Measurements from ENCODE around the gene GGT5.
"Not testable (repeated sequence)": the region's sequence is repeated elsewhere in the genome, so short reads cannot be mapped to it uniquely, and the experiment has no call there.

GGT5 gene

DNA sequence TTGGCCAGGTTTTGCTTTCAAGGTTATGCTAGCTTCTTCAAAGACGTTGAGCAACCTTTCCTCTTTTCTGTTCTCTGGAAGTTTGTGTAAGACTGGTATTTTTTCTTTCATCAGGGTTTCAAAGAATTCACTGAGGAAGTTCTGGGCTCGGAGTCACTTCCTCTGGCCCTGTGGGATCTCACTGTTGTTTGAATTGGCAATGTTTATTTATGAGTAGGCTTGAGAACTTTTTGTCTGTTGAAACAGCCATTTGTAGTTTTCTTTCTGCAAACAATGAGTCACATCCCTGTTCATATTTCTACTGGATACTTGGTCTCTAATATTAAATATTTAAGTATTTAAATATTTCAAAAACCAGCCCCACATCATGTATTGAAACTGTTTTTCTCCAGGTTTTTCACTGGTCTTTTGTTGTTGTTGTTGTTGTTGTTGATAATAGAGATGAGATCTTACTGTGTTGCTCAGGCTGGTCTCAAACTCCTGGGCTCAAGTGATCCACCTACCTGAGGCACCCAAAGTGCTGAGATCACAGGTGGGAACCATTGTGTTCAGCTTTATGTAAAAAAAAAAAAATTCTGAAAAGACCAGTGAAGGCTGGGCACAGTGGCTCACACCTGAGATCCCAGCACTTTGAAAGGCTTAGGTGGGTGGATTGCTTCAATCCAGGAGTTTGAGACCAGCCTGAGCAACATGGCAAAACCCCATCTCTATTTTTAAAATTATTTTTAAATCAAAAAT, 36.7 kb downstream of the GGT5 start:
- H3K4me1 ChIP-seq (ENCODE audit: insufficient read depth, low read length), result peaks cover 13% of the 10 kb centered on the region
- no peak overlapping the region for H3K9ac ChIP-seq (ENCODE audit: low read depth, low read length)
- H3K9me3 ChIP-seq (ENCODE audit: insufficient read depth, low read depth, low read length), result peaks cover 6% of the 10 kb centered on the region; the same call in 1 of the 2 replicates
- no peaks in the 10 kb centered on the region for H3K27me3 ChIP-seq (ENCODE audit: insufficient read depth, low read length)
- no peaks in the 10 kb centered on the region for H3K36me3 ChIP-seq (ENCODE audit: insufficient read depth, low read depth, low read length)
- peak overlapping the region; percentile 39; the same call in 1 of the 2 replicates for H3K4me3 ChIP-seq (ENCODE audit: low read length)
- H3K27ac ChIP-seq (ENCODE audit: low read length), result no peak overlapping the region

DNA sequence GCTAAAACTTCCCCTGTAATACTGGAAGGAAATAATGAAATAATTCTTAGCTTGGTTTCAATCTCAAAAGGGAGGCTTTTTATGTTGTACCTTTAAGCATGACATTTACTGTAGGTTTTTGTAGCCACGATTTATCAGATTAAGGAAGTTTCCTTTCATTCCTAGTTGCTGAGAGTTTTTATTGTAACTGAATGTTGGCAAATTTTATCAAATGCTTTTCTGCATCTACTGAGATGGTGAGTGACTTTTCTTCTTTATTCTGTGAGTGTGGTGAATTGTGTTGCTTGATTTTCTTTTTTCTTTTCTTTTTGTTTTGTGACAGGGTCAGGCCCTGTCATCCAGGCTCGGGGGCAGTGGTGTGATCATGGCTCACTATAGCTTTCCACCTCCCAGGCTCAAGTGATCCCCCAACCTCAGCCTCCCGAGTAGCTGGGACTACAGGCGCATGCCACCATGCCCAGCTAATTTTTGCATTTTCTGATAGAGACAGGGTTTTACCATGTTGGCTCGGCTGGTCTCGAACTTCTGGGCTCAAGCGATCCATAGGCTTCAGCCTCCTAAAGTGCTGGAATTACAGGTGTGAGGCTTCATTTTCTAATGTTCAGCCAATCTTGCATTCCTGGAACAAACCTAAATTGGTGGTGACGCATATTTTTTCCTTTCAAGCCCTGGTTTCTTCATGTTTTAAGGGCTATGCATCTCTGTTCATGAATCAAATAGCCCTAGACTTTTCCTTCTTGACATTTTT, 37.4 kb downstream of the GGT5 start:
- H3K9me3 ChIP-seq (ENCODE audit: insufficient read depth, low read depth, low read length), result peaks cover 6% of the 10 kb centered on the region; the same call in 1 of the 2 replicates
- H3K27ac ChIP-seq (ENCODE audit: low read length), result no peak overlapping the region
- H3K9ac ChIP-seq (ENCODE audit: low read depth, low read length), result no peak overlapping the region
- peak overlapping the region; percentile 39; the same call in 1 of the 2 replicates for H3K4me3 ChIP-seq (ENCODE audit: low read length)
- H3K4me1 ChIP-seq (ENCODE audit: insufficient read depth, low read length), result peaks cover 13% of the 10 kb centered on the region
- H3K27me3 ChIP-seq (ENCODE audit: insufficient read depth, low read length), result no peaks in the 10 kb centered on the region
- H3K36me3 ChIP-seq (ENCODE audit: insufficient read depth, low read depth, low read length), result no peaks in the 10 kb centered on the region

DNA sequence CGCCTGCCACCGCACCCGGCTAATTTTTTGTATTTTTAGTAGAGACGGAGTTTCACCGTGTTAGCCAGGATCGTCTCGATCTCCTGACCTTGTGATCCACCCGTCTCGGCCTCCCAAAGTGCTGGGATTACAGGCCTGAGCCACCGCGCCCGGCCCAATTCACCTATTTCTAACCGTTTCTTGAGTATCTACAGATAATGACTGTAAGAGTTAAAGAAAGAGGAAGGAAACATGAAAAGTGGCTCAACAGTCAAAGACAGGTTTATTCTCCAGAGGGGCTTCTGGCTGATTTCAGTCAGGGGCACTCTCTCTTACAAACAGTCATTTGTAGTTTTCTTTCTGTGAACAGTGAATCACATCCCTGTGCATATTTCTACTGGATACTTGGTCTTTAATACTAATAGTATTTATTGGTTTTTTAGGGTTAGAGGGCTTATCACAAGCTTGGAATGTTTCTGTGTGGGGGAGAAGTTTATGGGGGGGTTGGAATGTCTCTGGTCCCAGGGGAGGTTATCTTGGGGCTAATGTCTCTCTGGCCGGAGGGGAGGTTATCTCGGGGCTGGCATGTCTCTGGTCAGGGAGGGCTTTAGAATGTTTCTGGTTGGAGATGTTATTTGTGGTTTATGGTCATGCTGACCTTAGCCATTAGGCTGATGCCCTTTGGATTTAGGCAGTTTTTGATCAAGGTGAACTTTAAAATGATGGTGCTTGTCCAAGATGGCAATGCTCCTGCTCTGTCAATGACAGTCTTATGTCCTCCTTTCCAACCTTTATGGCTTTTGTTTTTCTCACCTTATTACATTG, 38.2 kb downstream of the GGT5 start:
- H3K9me3 ChIP-seq (ENCODE audit: insufficient read depth, low read depth, low read length); H3K4me3 ChIP-seq (ENCODE audit: low read length); H3K27ac ChIP-seq (ENCODE audit: low read length); H3K36me3 ChIP-seq (ENCODE audit: insufficient read depth, low read depth, low read length); H3K27me3 ChIP-seq (ENCODE audit: insufficient read depth, low read length): not testable (repeated sequence)
- Histone ChIP-seq H3K9ac (ENCODE audit: low read depth, low read length) (0 out of 2 replicates have a peak overlapping the region, but pooled peaks have one; percentile 45), H3K4me1 (ENCODE audit: insufficient read depth, low read length) (peaks cover 13% of the 10 kb centered on the region)

DNA sequence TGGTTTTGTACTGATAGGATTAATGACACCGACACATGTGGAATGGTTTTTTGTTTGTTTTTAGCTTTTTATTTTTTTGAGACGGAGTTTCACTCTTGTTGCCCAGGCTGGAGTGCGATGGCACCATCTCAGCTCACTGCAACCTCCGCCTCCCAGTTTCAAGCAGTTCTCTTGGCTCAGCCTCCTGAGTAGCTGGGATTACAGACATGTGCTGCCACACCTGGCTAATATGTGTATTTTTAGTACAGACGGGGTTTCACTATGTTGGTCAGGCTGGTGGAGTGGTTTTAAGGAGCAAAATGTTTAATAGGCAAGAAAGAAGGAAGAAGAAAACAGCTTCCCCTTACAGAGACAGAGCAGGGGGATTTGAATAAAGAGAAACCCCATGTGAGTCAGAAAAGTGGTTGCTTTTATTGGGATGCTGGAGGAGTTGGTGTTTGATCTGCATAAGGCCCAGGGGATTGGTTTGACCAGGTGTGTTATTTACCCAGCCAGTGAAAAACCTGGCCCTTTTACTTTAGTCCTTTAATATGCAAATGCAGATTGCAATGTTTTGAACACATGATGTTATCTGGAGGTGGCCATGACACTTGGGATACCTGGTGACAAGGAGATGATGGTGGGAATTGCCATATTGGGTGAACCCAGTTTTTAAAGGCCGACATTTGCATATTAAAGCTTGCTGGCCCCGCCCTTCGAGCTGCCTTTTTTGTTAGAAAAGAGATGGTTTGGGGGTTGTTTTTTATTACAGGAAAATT, 39.3 kb downstream of the GGT5 start:
- Histone ChIP-seq H3K9me3 (ENCODE audit: insufficient read depth, low read depth, low read length) (peaks cover 6% of the 10 kb centered on the region; the same call in 1 of the 2 replicates), H3K27me3 (ENCODE audit: insufficient read depth, low read length) (no peaks in the 10 kb centered on the region), H3K4me1 (ENCODE audit: insufficient read depth, low read length) (peaks cover 13% of the 10 kb centered on the region), H3K27ac (ENCODE audit: low read length) (peak overlapping the region; percentile 48), H3K36me3 (ENCODE audit: insufficient read depth, low read depth, low read length) (no peaks in the 10 kb centered on the region), H3K4me3 (ENCODE audit: low read length) (no peak overlapping the region), H3K9ac (ENCODE audit: low read depth, low read length) (no peak overlapping the region; the same call in 1 of the 2 replicates)

DNA sequence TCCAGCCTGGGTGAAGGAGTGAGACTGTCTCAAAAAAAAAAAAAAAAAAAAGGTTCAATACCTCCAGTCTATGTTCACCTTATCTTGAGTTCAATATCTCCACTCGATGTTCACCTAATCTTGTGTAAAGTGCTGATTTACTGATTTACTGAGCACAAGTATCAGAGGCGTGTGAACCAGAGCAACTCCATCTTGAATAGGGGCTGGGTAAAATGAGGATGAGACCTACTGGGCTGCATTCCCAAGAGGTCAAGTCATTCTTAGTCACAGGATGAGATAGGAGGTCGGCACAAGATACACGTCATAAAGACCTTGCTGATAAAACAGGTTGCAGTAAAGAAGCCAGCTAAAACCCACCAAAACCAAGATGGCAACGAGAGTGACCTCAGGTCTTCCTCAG, 41.0 kb downstream of the GGT5 start:
- not testable (repeated sequence) for H3K27me3 ChIP-seq (ENCODE audit: insufficient read depth, low read length); H3K36me3 ChIP-seq (ENCODE audit: insufficient read depth, low read depth, low read length); H3K4me3 ChIP-seq (ENCODE audit: low read length); H3K27ac ChIP-seq (ENCODE audit: low read length); H3K9me3 ChIP-seq (ENCODE audit: insufficient read depth, low read depth, low read length); H3K9ac ChIP-seq (ENCODE audit: low read depth, low read length)
- peaks cover 13% of the 10 kb centered on the region for H3K4me1 ChIP-seq (ENCODE audit: insufficient read depth, low read length)

DNA sequence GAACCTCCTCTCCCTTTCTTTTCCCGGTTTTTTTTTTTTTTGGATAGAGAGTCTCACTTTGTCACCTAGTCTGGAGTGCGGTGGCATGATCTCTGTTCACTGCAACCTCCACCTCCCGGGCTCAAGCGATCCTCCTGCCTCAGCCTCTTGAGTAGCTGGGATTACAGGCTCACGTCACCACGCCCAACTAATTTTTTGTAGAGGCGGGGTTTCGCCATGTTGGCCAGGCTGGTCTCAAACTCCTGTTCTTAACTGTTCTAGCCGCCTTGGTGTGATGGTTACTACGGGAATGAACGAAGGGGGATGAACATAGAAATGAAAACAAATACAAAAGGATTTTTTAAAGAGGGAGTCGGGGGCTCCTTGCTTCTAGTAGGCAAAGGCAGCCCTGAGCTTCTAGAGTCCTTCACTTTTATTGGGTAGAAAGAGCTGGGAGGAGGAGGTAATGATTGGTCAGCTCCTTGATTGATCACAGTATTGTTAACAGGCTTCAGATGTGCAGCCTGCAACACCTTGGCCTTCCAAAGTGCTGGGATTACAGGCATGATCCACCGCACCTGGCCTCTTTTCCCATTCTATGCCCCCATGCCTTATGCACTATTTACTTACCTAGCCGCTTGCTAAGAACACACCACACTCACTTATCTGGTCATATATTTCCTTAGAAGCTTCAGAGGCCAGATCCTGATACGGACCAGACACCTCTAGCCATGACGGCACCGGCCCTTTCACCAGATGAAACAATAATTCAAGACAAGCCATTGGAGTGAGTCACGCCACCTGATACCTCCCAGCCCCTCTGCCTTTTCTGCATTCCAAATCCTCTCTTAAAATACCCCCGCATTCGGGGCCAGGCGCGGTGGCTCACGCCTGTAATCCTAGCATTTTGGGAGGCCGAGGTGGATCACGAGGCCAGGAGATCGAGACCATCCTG, 42.9 kb downstream of the GGT5 start:
- no peak overlapping the region for H3K27ac ChIP-seq (ENCODE audit: low read length)
- no peaks in the 10 kb centered on the region; the same call in 1 of the 2 replicates for H3K4me1 ChIP-seq (ENCODE audit: insufficient read depth, low read length)
- no peaks in the 10 kb centered on the region for H3K27me3 ChIP-seq (ENCODE audit: insufficient read depth, low read length)
- H3K9ac ChIP-seq (ENCODE audit: low read depth, low read length), result no peak overlapping the region
- no peaks in the 10 kb centered on the region for H3K36me3 ChIP-seq (ENCODE audit: insufficient read depth, low read depth, low read length)
- no peak overlapping the region for H3K4me3 ChIP-seq (ENCODE audit: low read length)
- H3K9me3 ChIP-seq (ENCODE audit: insufficient read depth, low read depth, low read length), result peaks cover 6% of the 10 kb centered on the region; the same call in 1 of the 2 replicates

DNA sequence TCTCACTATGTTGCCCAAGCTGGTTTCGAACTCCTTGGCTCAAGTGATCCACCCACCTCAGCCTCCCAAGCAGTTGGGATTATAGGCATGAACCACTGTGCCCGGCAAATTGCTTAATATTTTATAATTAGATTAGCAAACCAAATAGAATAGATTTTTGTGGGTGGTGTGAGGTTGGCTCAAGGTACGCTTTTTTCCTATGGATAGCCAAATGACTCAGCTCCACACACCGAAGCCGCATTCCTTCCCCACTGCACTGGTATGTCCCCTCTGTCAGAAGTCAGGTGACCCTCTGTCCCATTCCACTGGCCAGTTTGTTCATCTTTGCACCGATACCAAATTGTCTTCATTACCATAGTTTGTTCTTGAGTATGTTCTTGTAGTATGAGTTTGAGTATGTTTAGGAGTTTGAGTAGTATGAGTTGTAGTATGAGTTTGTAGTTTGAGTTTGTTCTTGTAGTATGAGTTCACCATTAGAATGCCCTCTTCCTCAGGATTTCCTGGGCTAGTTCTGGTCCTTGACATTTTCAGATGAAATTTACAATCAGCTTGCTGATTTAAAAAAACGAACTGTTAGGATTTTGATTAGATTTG, 44.2 kb downstream of the GGT5 start:
- Histone ChIP-seq H3K27ac (ENCODE audit: low read length) (no peak overlapping the region), H3K4me1 (ENCODE audit: insufficient read depth, low read length) (no peaks in the 10 kb centered on the region; the same call in 1 of the 2 replicates), H3K36me3 (ENCODE audit: insufficient read depth, low read depth, low read length) (no peaks in the 10 kb centered on the region), H3K4me3 (ENCODE audit: low read length) (no peak overlapping the region), H3K9me3 (ENCODE audit: insufficient read depth, low read depth, low read length) (peaks cover 6% of the 10 kb centered on the region; the same call in 1 of the 2 replicates), H3K9ac (ENCODE audit: low read depth, low read length) (no peak overlapping the region), H3K27me3 (ENCODE audit: insufficient read depth, low read length) (no peaks in the 10 kb centered on the region)

DNA sequence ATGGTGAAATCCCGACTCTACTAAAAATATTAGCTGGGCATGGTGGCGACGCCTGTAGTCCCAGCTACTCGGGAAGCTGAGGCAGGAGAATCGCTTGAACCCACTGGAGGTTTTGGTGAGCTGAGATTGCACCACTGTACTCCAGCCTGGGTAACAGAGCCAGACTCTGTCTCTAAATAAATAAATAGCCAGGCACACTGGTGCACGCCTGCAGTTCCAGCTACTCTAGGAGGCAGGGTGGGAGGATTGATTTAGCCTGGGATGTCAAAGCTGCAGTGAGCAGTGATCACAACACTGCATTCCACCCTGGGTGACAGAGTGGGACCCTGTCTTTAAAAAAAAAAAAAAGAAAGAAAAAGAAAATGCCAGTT, 46.2 kb downstream of the GGT5 start:
- Histone ChIP-seq H3K27ac (ENCODE audit: low read length) (no peak overlapping the region), H3K9me3 (ENCODE audit: insufficient read depth, low read depth, low read length) (no peaks in the 10 kb centered on the region), H3K4me3 (ENCODE audit: low read length) (no peak overlapping the region)

DNA sequence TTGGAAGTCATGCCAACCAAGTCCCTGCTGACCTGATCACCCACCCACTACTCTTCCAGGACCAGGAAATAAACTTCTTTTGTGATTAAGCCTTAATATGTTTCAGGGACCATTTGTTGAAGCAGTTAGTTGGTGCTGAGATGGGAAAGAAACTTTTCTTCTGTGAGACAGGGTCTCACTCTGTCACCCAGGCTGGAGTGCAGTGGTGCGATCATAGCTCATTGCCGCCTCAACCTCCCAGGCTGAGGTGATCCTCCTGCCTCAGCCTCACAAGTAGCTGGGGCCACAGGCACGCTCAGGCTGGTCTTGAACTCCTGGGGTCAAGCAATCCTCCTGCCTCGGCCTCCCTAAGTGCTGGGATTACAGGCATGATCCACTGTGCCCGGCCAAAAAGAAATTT, 53.0 kb downstream of the GGT5 start:
- Histone ChIP-seq H3K9ac (ENCODE audit: low read depth, low read length) (no peak overlapping the region), H3K36me3 (ENCODE audit: insufficient read depth, low read depth, low read length) (no peaks in the 10 kb centered on the region), H3K4me1 (ENCODE audit: insufficient read depth, low read length) (no peaks in the 10 kb centered on the region), H3K4me3 (ENCODE audit: low read length) (no peak overlapping the region), H3K27me3 (ENCODE audit: insufficient read depth, low read length) (no peaks in the 10 kb centered on the region), H3K27ac (ENCODE audit: low read length) (no peak overlapping the region), H3K9me3 (ENCODE audit: insufficient read depth, low read depth, low read length) (no peaks in the 10 kb centered on the region)

More for the DNA sequence above, 46.2 kb downstream of the GGT5 start:
- no peaks in the 10 kb centered on the region for H3K36me3 ChIP-seq (ENCODE audit: insufficient read depth, low read depth, low read length)
- H3K9ac ChIP-seq (ENCODE audit: low read depth, low read length), result no peak overlapping the region
- no peaks in the 10 kb centered on the region; the same call in 1 of the 2 replicates for H3K4me1 ChIP-seq (ENCODE audit: insufficient read depth, low read length)
- no peaks in the 10 kb centered on the region for H3K27me3 ChIP-seq (ENCODE audit: insufficient read depth, low read length)

DNA sequence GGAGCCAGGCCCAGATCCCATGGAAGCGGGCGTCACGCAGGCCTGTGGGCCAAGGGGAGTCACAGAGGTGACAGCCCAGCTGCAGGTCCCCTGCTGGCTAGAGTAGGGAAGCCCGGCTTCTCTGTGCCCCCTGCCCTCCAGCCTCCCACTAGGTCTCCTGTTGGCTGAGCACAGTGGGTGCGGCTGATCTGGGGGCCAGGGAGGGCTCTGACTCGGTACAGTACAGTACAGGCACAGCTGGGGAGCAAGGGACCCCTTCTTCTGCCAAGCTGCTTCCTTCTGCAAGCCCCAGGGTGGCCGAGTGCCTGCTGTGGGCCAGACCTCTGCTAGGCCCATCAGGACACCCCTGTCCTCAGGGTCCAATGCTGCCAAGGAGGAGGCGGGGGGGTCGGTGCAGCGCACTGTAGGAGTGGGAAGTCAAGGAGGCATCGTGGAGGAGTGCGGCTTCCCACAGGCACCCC, 53.5 kb downstream of the GGT5 start:
- Histone ChIP-seq H3K4me3 (ENCODE audit: low read length) (no peak overlapping the region), H3K27ac (ENCODE audit: low read length) (no peak overlapping the region), H3K36me3 (ENCODE audit: insufficient read depth, low read depth, low read length) (no peaks in the 10 kb centered on the region), H3K9ac (ENCODE audit: low read depth, low read length) (no peak overlapping the region), H3K27me3 (ENCODE audit: insufficient read depth, low read length) (no peaks in the 10 kb centered on the region), H3K9me3 (ENCODE audit: insufficient read depth, low read depth, low read length) (no peaks in the 10 kb centered on the region), H3K4me1 (ENCODE audit: insufficient read depth, low read length) (no peaks in the 10 kb centered on the region)
